GM18505 (cell line): ENCODE data around the gene CNNM3.

Source experiments
- ATAC-seq: cut with Tn5 transposase; IDR thresholded peaks from one replicate; pipeline ENCODE4 v1.9.1; 2021; ENCODE audit not compliant: unreplicated experiment
- POLR2A ChIP-seq: IDR thresholded peaks from 4 replicates; pipeline ENCODE4 v1.6.1; 2011; ENCODE audit warnings: borderline replicate concordance; ENCODE audit not compliant: insufficient read depth, insufficient read length; ENCODE audit errors: extremely low read depth

Gene CNNM3

DNA sequence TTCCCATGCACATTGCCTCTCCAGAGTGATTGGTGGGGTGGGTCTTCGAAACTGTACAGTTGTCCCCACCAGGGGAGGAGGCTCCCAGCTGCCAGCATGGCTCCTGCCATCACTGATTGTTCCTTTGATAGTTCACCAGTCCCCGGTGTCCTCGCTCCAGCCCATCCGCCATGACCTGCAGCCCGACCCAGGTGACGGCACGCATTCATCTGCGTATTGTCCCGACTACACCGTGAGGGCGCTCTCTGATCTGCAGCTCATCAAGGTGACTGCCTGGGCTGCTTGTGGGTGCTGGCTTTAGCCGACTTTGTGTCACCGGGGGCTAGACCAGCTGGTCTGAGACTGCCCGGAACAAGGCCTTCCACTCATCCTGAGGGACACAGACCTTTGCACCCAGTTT lies 12.4 kb downstream of the CNNM3 start:
- no peak for ATAC-seq
- TF ChIP-seq POLR2A: no peak

- no peak for TF ChIP-seq POLR2A
- ATAC-seq: no peak
Measured at GRCh38 chr2:96828874-96829273, 12.8 kb downstream of the CNNM3 start.

DNA sequence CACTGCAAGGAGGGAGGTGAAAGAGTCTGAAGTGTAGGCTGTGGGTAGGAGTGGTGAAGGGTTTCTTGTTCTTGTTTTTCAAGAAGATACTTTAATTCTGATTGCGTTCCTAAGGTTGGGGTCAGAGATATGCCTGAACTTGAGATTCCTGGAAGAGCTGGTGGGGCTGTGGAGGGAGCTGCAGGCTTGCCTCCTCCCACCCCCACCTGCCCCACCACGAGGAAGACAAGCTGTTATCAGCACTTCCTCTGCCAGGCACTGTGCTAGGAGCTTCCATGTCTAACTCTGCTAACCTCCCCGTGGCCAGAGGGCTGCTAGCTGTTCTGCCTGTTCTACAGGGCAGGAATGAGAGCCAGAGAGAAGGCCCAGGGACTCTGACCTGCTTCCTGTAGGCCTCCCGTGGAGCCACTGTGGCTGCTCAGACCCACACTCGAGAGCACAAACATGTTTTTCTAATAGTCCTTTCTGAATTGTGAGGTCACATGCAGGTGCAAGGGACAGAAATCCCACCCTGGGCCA lies 14.0 kb downstream of the CNNM3 start:
- TF ChIP-seq POLR2A: no peak
- ATAC-seq: no peak

DNA sequence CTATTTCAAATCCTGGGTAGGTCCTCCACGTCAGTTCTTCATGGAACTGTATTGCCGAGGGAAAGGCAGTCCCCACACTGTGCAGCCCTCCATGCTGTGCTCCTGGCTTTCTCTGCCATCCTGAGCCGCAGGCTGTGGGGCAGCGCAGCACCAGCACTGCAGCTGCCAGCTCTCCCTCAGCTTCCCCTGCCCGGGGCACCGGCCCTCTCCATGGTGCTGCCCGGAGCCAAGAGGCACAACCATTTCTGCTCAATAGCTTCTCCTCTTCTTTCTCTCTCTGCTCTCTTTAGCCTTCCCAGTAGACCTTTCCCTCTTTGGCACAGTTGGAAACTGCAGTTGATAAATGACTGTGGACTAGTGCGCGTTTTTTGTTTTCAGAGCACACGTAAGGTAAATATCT lies 15.6 kb downstream of the CNNM3 start:
- no peak for ATAC-seq
- no peak for TF ChIP-seq POLR2A

DNA sequence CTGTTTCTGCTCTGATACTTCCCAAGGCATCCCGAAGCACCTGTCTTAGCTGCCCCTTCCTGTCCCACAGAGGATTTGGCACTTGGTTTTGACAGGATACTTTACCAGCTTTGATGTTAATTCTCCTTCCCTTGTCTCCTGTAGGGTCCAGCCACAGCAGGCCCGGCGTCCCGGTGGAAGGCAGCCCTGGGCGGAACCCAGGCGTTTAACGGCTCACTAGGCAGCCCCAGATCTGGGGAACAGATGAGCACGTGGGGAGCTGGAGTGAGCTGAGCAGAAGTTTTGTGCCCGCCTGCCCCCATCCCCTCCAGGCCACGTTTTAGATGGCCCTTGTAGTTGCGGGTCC lies 16.3 kb downstream of the CNNM3 start:
- ATAC-seq: no peak
- TF ChIP-seq POLR2A: no peak

- ATAC-seq: no peak
- TF ChIP-seq POLR2A: no peak
Measured at GRCh38 chr2:96832754-96833507, 16.9 kb downstream of the CNNM3 start.

GRCh38 chr2:96835830-96836229 lies 19.8 kb downstream of the CNNM3 start:
- no peak for ATAC-seq
- no peak for TF ChIP-seq POLR2A

DNA sequence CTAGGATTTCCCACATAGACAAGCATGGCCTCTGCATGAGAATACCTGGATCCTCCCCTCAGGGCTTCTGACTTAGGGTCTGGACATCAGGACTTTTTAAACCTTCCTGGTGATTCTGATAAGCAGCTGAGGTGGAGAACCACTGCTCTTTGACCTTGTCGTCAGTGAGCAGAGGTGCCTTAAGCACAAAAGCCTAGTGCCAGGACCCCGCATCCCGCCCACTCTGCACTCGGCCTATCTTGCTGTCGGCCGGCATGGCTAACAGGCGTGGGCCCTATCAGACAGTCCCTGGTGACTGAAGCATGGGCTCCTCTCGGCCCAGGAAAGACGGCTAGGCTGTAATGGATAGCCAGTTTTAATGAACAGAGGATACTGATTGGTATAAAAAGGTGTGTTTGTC lies 21.5 kb downstream of the CNNM3 start:
- no peak for TF ChIP-seq POLR2A
- no peak for ATAC-seq

DNA sequence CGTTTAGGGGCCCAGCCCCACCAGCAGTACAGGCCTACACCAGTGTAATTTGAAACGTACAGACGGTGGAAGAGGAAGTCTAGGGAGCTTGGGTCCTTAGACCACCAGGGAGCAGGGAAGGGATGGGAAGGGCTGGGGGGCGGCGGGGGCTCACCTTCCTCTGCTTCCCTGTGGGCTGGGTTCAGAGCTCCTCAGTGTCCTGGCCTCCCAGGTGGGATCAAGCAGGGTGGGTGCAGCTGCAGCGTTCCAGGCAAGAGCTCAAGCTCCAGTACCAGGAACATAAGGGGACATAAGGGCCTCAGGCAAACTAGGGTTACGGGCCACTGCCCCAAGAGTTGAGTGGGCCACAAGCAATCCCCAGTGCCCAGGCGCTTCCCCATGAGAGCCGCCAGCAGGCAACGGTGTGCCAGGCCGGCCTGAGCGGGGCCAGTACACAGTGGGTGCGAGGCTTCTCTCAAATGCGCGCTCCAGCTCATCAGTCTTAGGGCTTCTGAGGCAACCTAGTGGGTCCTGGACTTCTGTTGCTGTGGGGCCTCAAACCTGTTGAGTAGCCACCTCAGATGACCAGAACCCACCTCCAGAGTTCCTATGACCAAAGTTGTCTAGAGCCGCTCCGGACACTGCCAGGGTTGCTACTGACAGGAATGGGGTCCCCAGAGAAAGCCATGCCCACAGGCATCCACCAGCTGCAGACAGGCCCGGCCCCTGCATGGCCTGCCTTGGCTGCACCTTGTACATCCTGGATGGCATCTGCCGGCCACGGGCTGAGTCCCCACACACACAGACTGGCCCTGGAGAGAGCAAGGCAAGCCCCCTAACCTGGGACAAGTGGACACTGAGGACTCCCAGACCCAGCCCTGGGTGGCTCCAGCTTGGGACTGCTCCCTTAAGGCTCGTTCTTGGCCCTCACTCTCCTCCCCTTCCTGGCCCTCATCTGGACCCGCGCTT lies 22.6 kb downstream of the CNNM3 start:
- no peak for TF ChIP-seq POLR2A
- peak; percentile 8 for ATAC-seq

DNA sequence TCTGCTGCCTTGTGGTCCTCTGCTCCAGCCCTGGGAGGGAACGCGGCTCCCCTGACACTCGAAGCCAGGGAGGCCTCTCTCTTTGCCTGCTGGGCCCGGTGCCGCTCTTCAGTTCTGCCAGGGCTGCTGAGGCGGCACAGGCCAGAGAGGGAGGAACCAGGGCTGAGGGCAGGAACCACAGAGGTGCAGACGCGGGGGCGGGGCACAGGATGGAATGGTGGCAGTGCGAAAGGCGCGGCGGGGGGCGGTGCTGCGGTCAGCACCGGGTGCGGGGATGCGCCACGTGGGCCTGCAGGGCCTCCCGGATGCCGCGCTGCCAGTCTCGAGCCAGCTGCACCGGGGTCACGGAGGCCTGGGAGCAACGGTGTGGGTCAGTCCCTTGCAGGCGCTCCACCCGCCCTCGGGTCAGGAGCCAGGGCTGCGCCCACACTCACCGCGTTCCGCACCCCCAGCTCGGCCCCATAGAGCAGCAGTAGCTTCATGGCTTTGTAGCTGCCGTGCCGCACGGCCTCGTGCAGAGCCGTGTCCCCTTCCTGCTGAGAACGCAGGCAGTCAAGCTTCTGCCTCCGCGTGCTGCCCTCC lies 23.3 kb downstream of the CNNM3 start:
- no peak for TF ChIP-seq POLR2A

GRCh38 chr2:96839875-96840850 lies 24.1 kb downstream of the CNNM3 start:
- no peak for ATAC-seq

More for the DNA sequence above, 23.3 kb downstream of the CNNM3 start:
- peak; percentile 67 for ATAC-seq

GRCh38 chr2:96841701-96842495 lies 25.8 kb downstream of the CNNM3 start:
- ATAC-seq: no peak
- no peak for TF ChIP-seq POLR2A

More at GRCh38 chr2:96839875-96840850, 24.1 kb downstream of the CNNM3 start:
- TF ChIP-seq POLR2A: no peak

- ATAC-seq: no peak
- no peak for TF ChIP-seq POLR2A
Measured at GRCh38 chr2:96842600-96842999, 26.5 kb downstream of the CNNM3 start.
